A673 (cell line): ENCODE data around the gene XYLT2. TPM values are rescaled to one million over a fixed set of nuclear protein-coding genes. Genes with fewer than 3 reads are reported as not detected.
"Not testable (repeated sequence)": the region's sequence is repeated elsewhere in the genome, so short reads cannot be mapped to it uniquely, and the experiment has no call there.

Source experiments
- BruUV-seq: library from RNA; stranded (reverse); fragments of 400-500 nt; replicated peaks from 2 replicates; lab custom pipeline; 2021; lab: Mats Ljungman, UMichigan
- CTCF ChIA-PET: fragments of 300-600 bp; sonication (Branson Sonifier 250); formaldehyde crosslinking; loops from one replicate; lab custom pipeline; 2022; ENCODE audit warnings: antibody characterized with exemption; lab: Charles Lee
- POLR2A ChIA-PET: fragments of 300-600 bp; sonication (Branson Sonifier 250); formaldehyde crosslinking; loops from one replicate; lab custom pipeline; 2022; ENCODE audit warnings: antibody characterized with exemption; ENCODE audit not compliant: low non-redundant PET; lab: Charles Lee
- DNase-seq: peaks from one replicate; pipeline ENCODE4 v3.0.0-alpha.2; 2015; ENCODE audit warnings: low spot score
- H3K27ac ChIP-seq: fragments of 200-600 bp; sonication (generic); 2 replicates; pipeline ENCODE4 v1.5.1; 2016; ENCODE audit warnings: mixed run types, low read depth, mild to moderate bottlenecking, mixed read lengths, antibody characterized with exemption, low read length; ENCODE audit not compliant: poor library complexity, severe bottlenecking
- H3K27me3 ChIP-seq: fragments of 200-600 bp; sonication (generic); replicated peaks from 2 replicates; pipeline ENCODE4 v1.6.1; 2017; ENCODE audit warnings: mixed run types, low read depth, mild to moderate bottlenecking, mixed read lengths, antibody characterized with exemption, low read length; ENCODE audit not compliant: insufficient read depth, poor library complexity
- H3K36me3 ChIP-seq: fragments of 200-600 bp; sonication (generic); 2 replicates; pipeline ENCODE4 v1.6.1; 2016; ENCODE audit warnings: mixed run types, mild to moderate bottlenecking, mixed read lengths, antibody characterized with exemption, low read length; ENCODE audit not compliant: insufficient read depth, poor library complexity, severe bottlenecking
- H3K4me1 ChIP-seq: fragments of 200-600 bp; sonication (generic); 2 replicates; pipeline ENCODE4 v1.6.1; 2017; ENCODE audit warnings: mixed run types, mild to moderate bottlenecking, mixed read lengths, antibody characterized with exemption, low read length; ENCODE audit not compliant: insufficient read depth, poor library complexity, severe bottlenecking
- H3K4me3 ChIP-seq: fragments of 200-600 bp; sonication (generic); 2 replicates; pipeline ENCODE4 v1.5.1; 2016; ENCODE audit warnings: low read depth, mixed run types, mild to moderate bottlenecking, mixed read lengths, low read length; ENCODE audit not compliant: poor library complexity, severe bottlenecking
- H3K9me3 ChIP-seq: fragments of 200-600 bp; sonication (generic); 2 replicates; pipeline ENCODE4 v1.6.1; 2016; ENCODE audit warnings: mixed run types, low read depth, mild to moderate bottlenecking, mixed read lengths, antibody characterized with exemption, low read length; ENCODE audit not compliant: poor library complexity, severe bottlenecking
- CTCF ChIP-seq: fragments of 300-800, 200-600 bp; sonication (generic); conservative IDR thresholded peaks from 2 replicates; pipeline ENCODE4 v1.5.1; 2017; ENCODE audit warnings: low read depth, mild to moderate bottlenecking, antibody characterized with exemption, low read length, moderate library complexity, mixed read lengths
- EZH2 ChIP-seq: fragments of 200-600 bp; sonication (generic); IDR thresholded peaks from 2 replicates; pipeline ENCODE4 v1.6.1; 2017; ENCODE audit warnings: borderline replicate concordance, low read depth, mild to moderate bottlenecking, mixed read lengths, antibody characterized with exemption, low read length; ENCODE audit not compliant: poor library complexity, severe bottlenecking
- intact Hi-C: fragments of 100-400 bp; cut with micrococcal nuclease; formaldehyde crosslinking; loops from one replicate; pipeline ENCODE4 v1.10.0; 2022; ENCODE audit not compliant: unreplicated experiment
- total RNA-seq: library from RNA; stranded (reverse); gene quantifications from 2 replicates; pipeline ENCODE4 v1.2.3, GENCODE V29; 2021

Gene XYLT2
- total RNA-seq, 1 experiment from 2014 or later: 15.8 TPM

GRCh38 chr17:50299776-50300175 is 46.1 kb upstream of the XYLT2 start:
- Histone ChIP-seq H3K4me3 (no peak overlapping the region), H3K27ac (no peak overlapping the region), H3K36me3 (no peaks in the 10 kb centered on the region), H3K4me1 (peaks cover 3% of the 10 kb centered on the region), H3K9me3 (no peaks in the 10 kb centered on the region), H3K27me3 (no peaks in the 10 kb centered on the region)
- ChIA-PET CTCF (interaction anchor here (0.6 to 3.1 kb wide), 2 partner anchors 93 to 99 kb away, joined by 3 to 24 read pairs; partner anchors contain the start of gene COL1A1), POLR2A (no interaction called here)
- no TSS peak for BruUV-seq
- no peak for TF ChIP-seq CTCF
- no peak for TF ChIP-seq EZH2
- DNase-seq: no peak
- intact Hi-C loops: loop anchor here (5.0 to 10.0 kb wide), 2 partner anchors 135 to 272 kb away; partner anchors contain the start of gene SGCA

GRCh38 chr17:50300824-50301223 is 45.1 kb upstream of the XYLT2 start:
- H3K27ac ChIP-seq, intact Hi-C loops, BruUV-seq, H3K4me1 ChIP-seq, H3K9me3 ChIP-seq, DNase-seq, H3K36me3 ChIP-seq, H3K27me3 ChIP-seq, POLR2A ChIA-PET, H3K4me3 ChIP-seq: not testable (repeated sequence)
- CTCF ChIA-PET: interaction anchor here (0.7 to 0.9 kb wide), 2 partner anchors 99 to 131 kb away, joined by 3 read pairs; partner anchors contain the start of gene COL1A1

GRCh38 chr17:50301891-50302584 is 43.9 kb upstream of the XYLT2 start:
- ChIA-PET POLR2A (no interaction called here), CTCF (interaction anchor here (0.7 to 1.1 kb wide), 2 partner anchors 132 to 1246 kb away, joined by 3 to 8 read pairs; no protein-coding TSS in a partner anchor)
- TF ChIP-seq EZH2: no peak
- TF ChIP-seq CTCF: no peak
- peaks cover 9% of the 10 kb centered on the region for H3K4me1 ChIP-seq
- no peak overlapping the region for H3K4me3 ChIP-seq
- no peaks in the 10 kb centered on the region for H3K9me3 ChIP-seq
- intact Hi-C loops: no loop called here
- no peaks in the 10 kb centered on the region for H3K36me3 ChIP-seq
- no peak overlapping the region for H3K27ac ChIP-seq
- peaks cover 4% of the 10 kb centered on the region for H3K27me3 ChIP-seq
- no TSS peak for BruUV-seq
- no peak for DNase-seq

- DNase-seq: no peak
- intact Hi-C loops: no loop called here
- peaks cover 9% of the 10 kb centered on the region for H3K4me1 ChIP-seq
- H3K4me3 ChIP-seq: no peak overlapping the region
- TF ChIP-seq CTCF (no peak), EZH2 (no peak)
- H3K36me3 ChIP-seq: no peaks in the 10 kb centered on the region
- BruUV-seq: no TSS peak
- no peak overlapping the region for H3K27ac ChIP-seq
- no peaks in the 10 kb centered on the region for H3K9me3 ChIP-seq
- ChIA-PET CTCF (interaction anchor here (1.1 kb wide), 1 partner anchor 133 kb away, joined by 8 read pairs; no protein-coding TSS in a partner anchor), POLR2A (no interaction called here)
- H3K27me3 ChIP-seq: peaks cover 10% of the 10 kb centered on the region
Observed at GRCh38 chr17:50303051-50303450, 42.9 kb upstream of the XYLT2 start.
